Ascending aorta (tissue), 2 donors: ENCODE results near the gene ABCB11. TPM values are rescaled to one million over a fixed set of nuclear protein-coding genes. Genes with fewer than 3 reads are reported as not detected.

Experiments used
- DNase-seq, 2 donors: peaks; one replicate each; pipeline ENCODE4 v3.0.0-alpha.2; 2019; ENCODE audit warnings: low spot score in 2 of 2
- H3K27ac ChIP-seq, 2 donors: fragments of 200-600 bp; sonication (generic); one replicate each; pipeline ENCODE4 v1.5.1; 2016 to 2017; ENCODE audit warnings: mild to moderate bottlenecking in 1 of 2
- H3K27me3 ChIP-seq: fragments of 200-600 bp; sonication (generic); one replicate; pipeline ENCODE4 v1.5.1; 2017
- H3K36me3 ChIP-seq, 2 donors: fragments of 200-600 bp; sonication (generic); one replicate each; pipeline ENCODE4 v1.5.1; 2016
- H3K4me1 ChIP-seq, 2 donors: fragments of 200-600 bp; sonication (generic); one replicate each; pipeline ENCODE4 v1.5.1; 2016 to 2017; ENCODE audit warnings: mild to moderate bottlenecking in 1 of 2
- H3K4me3 ChIP-seq, 2 donors: fragments of 200-600 bp; sonication (generic); one replicate each; pipeline ENCODE4 v1.5.1; 2016 to 2017; ENCODE audit warnings: mild to moderate bottlenecking in 1 of 2
- H3K9me3 ChIP-seq, 2 donors: fragments of 200-600 bp; sonication (generic); one replicate each; pipeline ENCODE4 v1.5.1; 2016
- CTCF ChIP-seq, 3 experiments: fragments of 200-600 bp in 2 of 3; fragments of 450-650 bp in 1 of 3; sonication (generic) in 2 of 3; IDR thresholded peaks; one replicate each; pipeline ENCODE4 v1.5.1; 2016 to 2019; ENCODE audit warnings: antibody characterized with exemption in 3 of 3, mild to moderate bottlenecking in 1 of 3, moderate library complexity in 1 of 3
- intact Hi-C: fragments of 100-400 bp; cut with DNase I; formaldehyde crosslinking; loops from one replicate; pipeline ENCODE4 v1.15.1; 2023
- total RNA-seq: library from RNA; depleted of rRNA; stranded (reverse); fragments of >200 nt; gene quantifications from one replicate; pipeline ENCODE4 v1.1.0, GENCODE V29; 2016

Gene ABCB11
- total RNA-seq, 1 donor from 2014 or later = not detected

GRCh38 chr2:168997794-168998193 is 33.3 kb downstream of the ABCB11 start:
- H3K4me1 ChIP-seq = no peaks in the 10 kb centered on the region
- H3K4me3 ChIP-seq = no peak overlapping the region
- H3K27me3 ChIP-seq = no peaks in the 10 kb centered on the region
- no peaks in the 10 kb centered on the region for H3K36me3 ChIP-seq
- DNase-seq = no peak
- intact Hi-C loops = no loop called here
- TF ChIP-seq CTCF (IDR thresholded peaks at IDR 0.05) = no peak
- H3K9me3 ChIP-seq = no peaks in the 10 kb centered on the region
- H3K27ac ChIP-seq = no peak overlapping the region

- Histone ChIP-seq H3K9me3 (no peaks in the 10 kb centered on the region), H3K27ac (no peak overlapping the region), H3K36me3 (no peaks in the 10 kb centered on the region), H3K4me1 (no peaks in the 10 kb centered on the region), H3K4me3 (no peak overlapping the region), H3K27me3 (no peaks in the 10 kb centered on the region)
- DNase-seq = no peak
- TF ChIP-seq CTCF (IDR thresholded peaks at IDR 0.05) = no peak
- intact Hi-C loops = no loop called here
These were observed 34.0 kb downstream of the ABCB11 start for GRCh38 chr2:168997118-168997521.

DNA sequence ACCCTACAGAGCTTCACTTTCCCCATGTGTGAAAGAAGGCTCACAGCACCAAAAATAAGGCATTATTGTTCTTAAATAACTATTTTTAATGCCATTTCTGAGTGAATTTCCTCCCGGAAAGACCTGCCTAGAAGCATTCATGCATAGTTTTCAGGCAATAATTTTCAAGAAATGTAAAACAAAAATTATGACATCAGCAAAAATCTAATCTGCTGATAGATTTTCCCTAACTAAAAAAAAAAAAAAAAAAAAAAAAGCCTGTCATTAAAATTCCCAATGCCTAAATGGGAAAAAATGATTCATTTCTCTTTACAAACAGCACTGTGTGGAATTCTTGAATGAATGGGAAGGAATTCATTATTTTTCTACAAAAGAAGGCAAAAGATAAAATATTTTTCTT is 35.4 kb downstream of the ABCB11 start:
- DNase-seq = no peak
- no peak for TF ChIP-seq CTCF (IDR thresholded peaks at IDR 0.05)
- intact Hi-C loops = no loop called here

GRCh38 chr2:168993538-168993937 is 37.6 kb downstream of the ABCB11 start:
- Histone ChIP-seq H3K9me3 (no peaks in the 10 kb centered on the region), H3K36me3 (no peaks in the 10 kb centered on the region), H3K27ac (no peak overlapping the region), H3K27me3 (no peaks in the 10 kb centered on the region), H3K4me3 (no peak overlapping the region), H3K4me1 (no peaks in the 10 kb centered on the region)
- DNase-seq = no peak
- intact Hi-C loops = no loop called here
- TF ChIP-seq CTCF (IDR thresholded peaks at IDR 0.05) = no peak

More for the DNA sequence above, 35.4 kb downstream of the ABCB11 start:
- H3K27ac ChIP-seq = no peak overlapping the region
- no peaks in the 10 kb centered on the region for H3K4me1 ChIP-seq
- H3K27me3 ChIP-seq = no peaks in the 10 kb centered on the region
- H3K4me3 ChIP-seq = no peak overlapping the region
- H3K36me3 ChIP-seq = no peaks in the 10 kb centered on the region
- no peaks in the 10 kb centered on the region for H3K9me3 ChIP-seq

DNA sequence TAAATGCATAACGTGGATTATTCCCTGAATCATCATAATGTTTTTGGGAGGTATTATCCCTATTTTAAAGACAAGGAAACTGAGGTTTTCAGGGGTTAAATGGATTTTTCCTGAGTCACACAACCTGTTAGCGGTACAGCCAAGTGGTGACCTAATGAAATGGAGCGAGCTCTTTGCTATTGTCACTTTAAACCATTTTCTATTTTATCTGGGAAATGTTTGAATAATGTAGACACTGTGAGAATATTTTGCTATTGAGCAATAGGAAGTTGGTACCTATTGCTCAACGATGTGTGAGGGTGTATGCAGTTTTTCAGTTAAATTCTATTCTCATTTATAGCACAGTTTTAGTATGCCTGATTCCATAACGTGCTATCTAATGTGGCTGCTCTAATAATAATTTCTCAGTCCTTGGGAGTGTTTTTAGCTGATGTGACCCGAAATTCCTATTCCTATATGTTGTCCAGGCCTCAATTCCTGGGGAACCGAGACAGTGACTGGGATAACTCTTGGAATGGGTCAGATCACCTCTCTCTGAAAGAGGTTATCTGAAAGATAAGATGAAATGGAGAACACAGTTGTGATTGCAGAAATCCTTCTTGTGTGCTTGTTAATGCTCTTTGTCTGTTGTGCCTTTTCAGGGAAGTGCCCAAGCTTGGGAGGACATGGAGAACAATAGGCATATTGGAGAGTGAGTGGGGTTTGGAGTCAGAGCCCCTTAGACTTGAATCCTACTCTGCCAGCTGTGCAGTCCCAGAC is 38.4 kb downstream of the ABCB11 start:
- DNase-seq = no peak
- Histone ChIP-seq H3K4me3 (no peak overlapping the region), H3K27ac (no peak overlapping the region), H3K36me3 (no peaks in the 10 kb centered on the region), H3K4me1 (no peaks in the 10 kb centered on the region), H3K27me3 (no peaks in the 10 kb centered on the region), H3K9me3 (no peaks in the 10 kb centered on the region)
- no peak for TF ChIP-seq CTCF (IDR thresholded peaks at IDR 0.05)
- intact Hi-C loops = no loop called here
